Hematopoietic multipotent progenitor cell (in vitro differentiated cells): Measurements from ENCODE around the gene FAM13A. TPM values are rescaled to one million over a fixed set of nuclear protein-coding genes. Genes with fewer than 3 reads are reported as not detected.
A peak's percentile ranks its signal among the peaks of the same experiment; 100 is the strongest.

ENCODE experiments used
- DNase-seq, 3 donors: peaks; one replicate each; pipeline ENCODE4 v3.0.0-alpha.2; 2011 to 2015; ENCODE audit warnings: low read depth in 2 of 3, low spot score in 2 of 3
- total RNA-seq: library from RNA; depleted of rRNA; stranded (reverse); fragments of >200 nt; gene quantifications from one replicate; pipeline ENCODE4 v1.2.3, GENCODE V29; 2012

Gene FAM13A
- total RNA-seq, 1 donor, result 8.6 TPM

- peak in 1 of 3 donors; percentile 11 for DNase-seq
These were observed 264.2 kb downstream of the FAM13A start for GRCh38 chr4:88792821-88793220.

- no peak for DNase-seq
These were observed 264.7 kb downstream of the FAM13A start for GRCh38 chr4:88792268-88792781.

- DNase-seq, result peak in 2 of 3 donors; percentile 15 to 44
These were observed 265.7 kb downstream of the FAM13A start for GRCh38 chr4:88791274-88791673.

- DNase-seq, result no peak
These were observed 268.1 kb downstream of the FAM13A start for GRCh38 chr4:88788895-88789294.

- DNase-seq, result no peak
These were observed 268.6 kb downstream of the FAM13A start for GRCh38 chr4:88788424-88788823.

- DNase-seq, result no peak
These were observed 271.0 kb downstream of the FAM13A start for GRCh38 chr4:88786011-88786410.

GRCh38 chr4:88780389-88780788 is 276.6 kb downstream of the FAM13A start:
- DNase-seq, result no peak

- no peak for DNase-seq
These were observed 277.6 kb downstream of the FAM13A start for GRCh38 chr4:88779431-88779830.

- no peak for DNase-seq
These were observed 281.5 kb downstream of the FAM13A start for GRCh38 chr4:88775529-88775928.

GRCh38 chr4:88775026-88775425 is 282.0 kb downstream of the FAM13A start:
- no peak for DNase-seq

- DNase-seq, result no peak
These were observed 285.0 kb downstream of the FAM13A start for GRCh38 chr4:88771883-88772450.

GRCh38 chr4:88765729-88766128 is 291.3 kb downstream of the FAM13A start:
- DNase-seq, result no peak

- DNase-seq, result no peak
These were observed 293.9 kb downstream of the FAM13A start for GRCh38 chr4:88763075-88763474.

GRCh38 chr4:88761861-88762523 is 295.0 kb downstream of the FAM13A start:
- DNase-seq, result no peak

GRCh38 chr4:88761342-88761741 is 295.6 kb downstream of the FAM13A start:
- DNase-seq, result no peak

- no peak for DNase-seq
These were observed 297.1 kb downstream of the FAM13A start for GRCh38 chr4:88759895-88760290.

- no peak for DNase-seq
These were observed 297.7 kb downstream of the FAM13A start for GRCh38 chr4:88759039-88759894.

GRCh38 chr4:88758264-88758663 is 298.7 kb downstream of the FAM13A start:
- no peak for DNase-seq

GRCh38 chr4:88757776-88758175 is 299.2 kb downstream of the FAM13A start:
- no peak for DNase-seq

GRCh38 chr4:88757067-88757466 is 299.9 kb downstream of the FAM13A start:
- no peak for DNase-seq

GRCh38 chr4:88756149-88756548 is 300.8 kb downstream of the FAM13A start:
- DNase-seq, result no peak

- DNase-seq, result no peak
These were observed 301.5 kb downstream of the FAM13A start for GRCh38 chr4:88755454-88755853.
